K562 (cell line): Measurements from ENCODE around the gene TGFBR3L. TPM values are rescaled to one million over a fixed set of nuclear protein-coding genes. Genes with fewer than 3 reads are reported as not detected.
A peak's percentile ranks its signal among the peaks of the same experiment; 100 is the strongest.

Experiments
- SP1 ChIP-seq: sonication (generic); formaldehyde crosslinking; IDR thresholded peaks from 2 replicates; pipeline ENCODE4 v1.8.1; 2022; ENCODE audit warnings: mild to moderate bottlenecking, missing genetic modification reagents
- polyA plus RNA-seq, 8 experiments: library from polyadenylated mRNA; depleted of rRNA in 4 of 8; stranded (reverse) in 5 of 8; unstranded in 3 of 8; fragments of >200 nt; fragmentation: Nextera tagmentation in 2 of 8; fragmentation: Illumina TruSeq in 1 of 8; extraction: Ambion mirVana in 2 of 8; extraction: Trizol in 1 of 8; gene quantifications; 2 replicates each; pipeline versions ENCODE4 v1.2.1 to v1.2.3, GENCODE V29; 2011 to 2014; ENCODE audit warnings: inconsistent platforms in 1 of 8, missing spikeins in 1 of 8
- total RNA-seq, 7 experiments: library from RNA; depleted of rRNA in 6 of 7; stranded (reverse); fragments of >200 nt in 6 of 7; fragmentation: Illumina TruSeq in 2 of 7; extraction: Trizol in 2 of 7; gene quantifications; 2 replicates each; pipeline versions ENCODE4 v1.2.1 to v1.2.3, GENCODE V29; 2011 to 2021; ENCODE audit warnings: low replicate concordance in 1 of 7
- TF ChIP-seq, protein P1 (sequence below): fragments of 450-650 bp; IDR thresholded peaks from 2 replicates; pipeline ENCODE4 v1.6.1; 2016; ENCODE audit warnings: mild to moderate bottlenecking, moderate library complexity
- TF ChIP-seq, protein P2 (sequence below): fragments of 450-650 bp; IDR thresholded peaks from 2 replicates; pipeline ENCODE4 v1.6.1; 2016; ENCODE audit warnings: antibody characterized with exemption
- TF ChIP-seq, protein P3 (sequence below), 2 experiments: fragments of 450-650 bp; formaldehyde crosslinking in 1 of 2; IDR thresholded peaks; 2 replicates each; pipeline versions ENCODE4 v1.4.0 to v1.6.1; 2014 to 2020; ENCODE audit warnings: mild to moderate bottlenecking in 2 of 2, borderline replicate concordance in 1 of 2, low read depth in 1 of 2

TGFBR3L gene
- total and polyA plus RNA-seq, 9 of the 15 experiments (the other 6 are each of a cell fraction or from before 2014, with no cell fraction given), result not detected

DNA sequence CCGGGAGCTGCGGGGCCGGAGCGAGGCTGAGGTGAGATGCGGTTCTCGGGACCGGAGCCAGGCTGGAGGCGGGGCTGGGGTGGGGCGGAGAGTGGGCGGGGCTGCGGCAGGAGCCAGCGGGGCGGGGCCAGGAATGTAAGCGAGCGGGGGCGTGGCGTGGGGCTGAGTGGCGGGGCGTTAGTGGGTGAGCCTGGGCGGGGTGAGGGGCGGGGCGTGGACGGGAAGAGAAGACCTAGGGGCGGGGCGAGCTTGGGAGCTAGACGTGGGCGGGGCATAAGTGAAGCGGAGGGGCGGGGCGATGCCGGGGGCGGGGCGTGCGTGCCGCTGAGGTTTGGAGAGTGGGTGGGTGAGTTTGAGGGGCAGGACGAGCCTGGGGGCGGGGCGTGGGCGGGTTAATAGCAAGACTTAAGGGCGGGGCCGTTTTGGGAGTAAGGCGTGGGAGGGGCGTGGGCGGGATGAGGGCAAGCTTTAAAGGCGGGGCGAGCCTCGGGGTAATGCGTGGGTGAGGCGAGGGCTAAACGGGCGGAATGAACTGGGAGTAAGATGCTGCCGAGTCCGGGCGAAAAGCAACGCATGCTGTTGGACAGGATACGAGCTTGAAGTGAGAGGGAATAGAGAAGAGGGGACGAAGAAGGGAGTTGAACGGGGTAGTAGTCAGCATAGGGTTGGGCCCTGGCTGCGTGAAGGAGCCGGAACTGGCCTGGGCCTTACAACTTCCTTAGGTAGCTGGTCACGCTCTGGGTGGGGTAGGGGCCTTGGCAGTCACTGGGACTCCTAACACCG lies 6.1 kb downstream of the TGFBR3L start (continued):
- TF ChIP-seq, protein P1, sequence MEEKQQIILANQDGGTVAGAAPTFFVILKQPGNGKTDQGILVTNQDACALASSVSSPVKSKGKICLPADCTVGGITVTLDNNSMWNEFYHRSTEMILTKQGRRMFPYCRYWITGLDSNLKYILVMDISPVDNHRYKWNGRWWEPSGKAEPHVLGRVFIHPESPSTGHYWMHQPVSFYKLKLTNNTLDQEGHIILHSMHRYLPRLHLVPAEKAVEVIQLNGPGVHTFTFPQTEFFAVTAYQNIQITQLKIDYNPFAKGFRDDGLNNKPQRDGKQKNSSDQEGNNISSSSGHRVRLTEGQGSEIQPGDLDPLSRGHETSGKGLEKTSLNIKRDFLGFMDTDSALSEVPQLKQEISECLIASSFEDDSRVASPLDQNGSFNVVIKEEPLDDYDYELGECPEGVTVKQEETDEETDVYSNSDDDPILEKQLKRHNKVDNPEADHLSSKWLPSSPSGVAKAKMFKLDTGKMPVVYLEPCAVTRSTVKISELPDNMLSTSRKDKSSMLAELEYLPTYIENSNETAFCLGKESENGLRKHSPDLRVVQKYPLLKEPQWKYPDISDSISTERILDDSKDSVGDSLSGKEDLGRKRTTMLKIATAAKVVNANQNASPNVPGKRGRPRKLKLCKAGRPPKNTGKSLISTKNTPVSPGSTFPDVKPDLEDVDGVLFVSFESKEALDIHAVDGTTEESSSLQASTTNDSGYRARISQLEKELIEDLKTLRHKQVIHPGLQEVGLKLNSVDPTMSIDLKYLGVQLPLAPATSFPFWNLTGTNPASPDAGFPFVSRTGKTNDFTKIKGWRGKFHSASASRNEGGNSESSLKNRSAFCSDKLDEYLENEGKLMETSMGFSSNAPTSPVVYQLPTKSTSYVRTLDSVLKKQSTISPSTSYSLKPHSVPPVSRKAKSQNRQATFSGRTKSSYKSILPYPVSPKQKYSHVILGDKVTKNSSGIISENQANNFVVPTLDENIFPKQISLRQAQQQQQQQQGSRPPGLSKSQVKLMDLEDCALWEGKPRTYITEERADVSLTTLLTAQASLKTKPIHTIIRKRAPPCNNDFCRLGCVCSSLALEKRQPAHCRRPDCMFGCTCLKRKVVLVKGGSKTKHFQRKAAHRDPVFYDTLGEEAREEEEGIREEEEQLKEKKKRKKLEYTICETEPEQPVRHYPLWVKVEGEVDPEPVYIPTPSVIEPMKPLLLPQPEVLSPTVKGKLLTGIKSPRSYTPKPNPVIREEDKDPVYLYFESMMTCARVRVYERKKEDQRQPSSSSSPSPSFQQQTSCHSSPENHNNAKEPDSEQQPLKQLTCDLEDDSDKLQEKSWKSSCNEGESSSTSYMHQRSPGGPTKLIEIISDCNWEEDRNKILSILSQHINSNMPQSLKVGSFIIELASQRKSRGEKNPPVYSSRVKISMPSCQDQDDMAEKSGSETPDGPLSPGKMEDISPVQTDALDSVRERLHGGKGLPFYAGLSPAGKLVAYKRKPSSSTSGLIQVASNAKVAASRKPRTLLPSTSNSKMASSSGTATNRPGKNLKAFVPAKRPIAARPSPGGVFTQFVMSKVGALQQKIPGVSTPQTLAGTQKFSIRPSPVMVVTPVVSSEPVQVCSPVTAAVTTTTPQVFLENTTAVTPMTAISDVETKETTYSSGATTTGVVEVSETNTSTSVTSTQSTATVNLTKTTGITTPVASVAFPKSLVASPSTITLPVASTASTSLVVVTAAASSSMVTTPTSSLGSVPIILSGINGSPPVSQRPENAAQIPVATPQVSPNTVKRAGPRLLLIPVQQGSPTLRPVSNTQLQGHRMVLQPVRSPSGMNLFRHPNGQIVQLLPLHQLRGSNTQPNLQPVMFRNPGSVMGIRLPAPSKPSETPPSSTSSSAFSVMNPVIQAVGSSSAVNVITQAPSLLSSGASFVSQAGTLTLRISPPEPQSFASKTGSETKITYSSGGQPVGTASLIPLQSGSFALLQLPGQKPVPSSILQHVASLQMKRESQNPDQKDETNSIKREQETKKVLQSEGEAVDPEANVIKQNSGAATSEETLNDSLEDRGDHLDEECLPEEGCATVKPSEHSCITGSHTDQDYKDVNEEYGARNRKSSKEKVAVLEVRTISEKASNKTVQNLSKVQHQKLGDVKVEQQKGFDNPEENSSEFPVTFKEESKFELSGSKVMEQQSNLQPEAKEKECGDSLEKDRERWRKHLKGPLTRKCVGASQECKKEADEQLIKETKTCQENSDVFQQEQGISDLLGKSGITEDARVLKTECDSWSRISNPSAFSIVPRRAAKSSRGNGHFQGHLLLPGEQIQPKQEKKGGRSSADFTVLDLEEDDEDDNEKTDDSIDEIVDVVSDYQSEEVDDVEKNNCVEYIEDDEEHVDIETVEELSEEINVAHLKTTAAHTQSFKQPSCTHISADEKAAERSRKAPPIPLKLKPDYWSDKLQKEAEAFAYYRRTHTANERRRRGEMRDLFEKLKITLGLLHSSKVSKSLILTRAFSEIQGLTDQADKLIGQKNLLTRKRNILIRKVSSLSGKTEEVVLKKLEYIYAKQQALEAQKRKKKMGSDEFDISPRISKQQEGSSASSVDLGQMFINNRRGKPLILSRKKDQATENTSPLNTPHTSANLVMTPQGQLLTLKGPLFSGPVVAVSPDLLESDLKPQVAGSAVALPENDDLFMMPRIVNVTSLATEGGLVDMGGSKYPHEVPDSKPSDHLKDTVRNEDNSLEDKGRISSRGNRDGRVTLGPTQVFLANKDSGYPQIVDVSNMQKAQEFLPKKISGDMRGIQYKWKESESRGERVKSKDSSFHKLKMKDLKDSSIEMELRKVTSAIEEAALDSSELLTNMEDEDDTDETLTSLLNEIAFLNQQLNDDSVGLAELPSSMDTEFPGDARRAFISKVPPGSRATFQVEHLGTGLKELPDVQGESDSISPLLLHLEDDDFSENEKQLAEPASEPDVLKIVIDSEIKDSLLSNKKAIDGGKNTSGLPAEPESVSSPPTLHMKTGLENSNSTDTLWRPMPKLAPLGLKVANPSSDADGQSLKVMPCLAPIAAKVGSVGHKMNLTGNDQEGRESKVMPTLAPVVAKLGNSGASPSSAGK, result peak; percentile 66
- peak; percentile 84; the same call in 1 of the 2 replicates for TF ChIP-seq SP1 (CRISPR knock-in tag)
- TF ChIP-seq, protein P2, sequence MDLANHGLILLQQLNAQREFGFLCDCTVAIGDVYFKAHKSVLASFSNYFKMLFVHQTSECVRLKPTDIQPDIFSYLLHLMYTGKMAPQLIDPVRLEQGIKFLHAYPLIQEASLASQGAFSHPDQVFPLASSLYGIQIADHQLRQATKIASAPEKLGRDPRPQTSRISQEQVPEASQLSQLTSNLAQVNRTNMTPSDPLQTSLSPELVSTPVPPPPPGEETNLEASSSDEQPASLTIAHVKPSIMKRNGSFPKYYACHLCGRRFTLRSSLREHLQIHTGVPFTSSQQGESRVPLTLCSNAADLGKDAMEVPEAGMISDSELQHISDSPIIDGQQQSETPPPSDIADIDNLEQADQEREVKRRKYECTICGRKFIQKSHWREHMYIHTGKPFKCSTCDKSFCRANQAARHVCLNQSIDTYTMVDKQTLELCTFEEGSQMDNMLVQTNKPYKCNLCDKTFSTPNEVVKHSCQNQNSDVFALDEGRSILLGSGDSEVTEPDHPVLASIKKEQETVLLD, result peak; percentile 48; the same call in 1 of the 2 replicates
- TF ChIP-seq, protein P3, sequence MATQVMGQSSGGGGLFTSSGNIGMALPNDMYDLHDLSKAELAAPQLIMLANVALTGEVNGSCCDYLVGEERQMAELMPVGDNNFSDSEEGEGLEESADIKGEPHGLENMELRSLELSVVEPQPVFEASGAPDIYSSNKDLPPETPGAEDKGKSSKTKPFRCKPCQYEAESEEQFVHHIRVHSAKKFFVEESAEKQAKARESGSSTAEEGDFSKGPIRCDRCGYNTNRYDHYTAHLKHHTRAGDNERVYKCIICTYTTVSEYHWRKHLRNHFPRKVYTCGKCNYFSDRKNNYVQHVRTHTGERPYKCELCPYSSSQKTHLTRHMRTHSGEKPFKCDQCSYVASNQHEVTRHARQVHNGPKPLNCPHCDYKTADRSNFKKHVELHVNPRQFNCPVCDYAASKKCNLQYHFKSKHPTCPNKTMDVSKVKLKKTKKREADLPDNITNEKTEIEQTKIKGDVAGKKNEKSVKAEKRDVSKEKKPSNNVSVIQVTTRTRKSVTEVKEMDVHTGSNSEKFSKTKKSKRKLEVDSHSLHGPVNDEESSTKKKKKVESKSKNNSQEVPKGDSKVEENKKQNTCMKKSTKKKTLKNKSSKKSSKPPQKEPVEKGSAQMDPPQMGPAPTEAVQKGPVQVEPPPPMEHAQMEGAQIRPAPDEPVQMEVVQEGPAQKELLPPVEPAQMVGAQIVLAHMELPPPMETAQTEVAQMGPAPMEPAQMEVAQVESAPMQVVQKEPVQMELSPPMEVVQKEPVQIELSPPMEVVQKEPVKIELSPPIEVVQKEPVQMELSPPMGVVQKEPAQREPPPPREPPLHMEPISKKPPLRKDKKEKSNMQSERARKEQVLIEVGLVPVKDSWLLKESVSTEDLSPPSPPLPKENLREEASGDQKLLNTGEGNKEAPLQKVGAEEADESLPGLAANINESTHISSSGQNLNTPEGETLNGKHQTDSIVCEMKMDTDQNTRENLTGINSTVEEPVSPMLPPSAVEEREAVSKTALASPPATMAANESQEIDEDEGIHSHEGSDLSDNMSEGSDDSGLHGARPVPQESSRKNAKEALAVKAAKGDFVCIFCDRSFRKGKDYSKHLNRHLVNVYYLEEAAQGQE (IDR thresholded peaks at IDR 0.05; ENCODE audit: borderline replicate concordance), result peak; percentile 37
- TF ChIP-seq, protein P3 (CRISPR knock-in tag; IDR thresholded peaks at IDR 0.05; ENCODE audit: low read depth), result 0 out of 2 replicates have a peak, but pooled peaks have one; percentile 51
